ENCODE data around the gene TIA1. TPM values are rescaled to one million over a fixed set of nuclear protein-coding genes. Genes with fewer than 3 reads are reported as not detected.
A peak's percentile ranks its signal among the peaks of the same experiment; 100 is the strongest.

Gene TIA1
- total RNA-seq, 4 donors from 2014 or later: 111 to 229 (median 156) TPM

- intact Hi-C loops (cut with DNase I): no loop called here
- no peak for DNase-seq
- Histone ChIP-seq H3K4me3 (replicated peaks in 1 of 3) (no peak overlapping the region), H3K4me1 (peaks cover 12 to 14% of the 10 kb centered on the region in 2 donors), H3K9me3 (no peaks in the 10 kb centered on the region), H3K27ac (no peak overlapping the region), H3K27me3 (no peaks in the 10 kb centered on the region), H3K36me3 (no peaks in the 10 kb centered on the region)
- 83 to 87% methylated on average over 16 of the region's 16 CpGs for WGBS, 2 donors
- TF ChIP-seq, protein P1, sequence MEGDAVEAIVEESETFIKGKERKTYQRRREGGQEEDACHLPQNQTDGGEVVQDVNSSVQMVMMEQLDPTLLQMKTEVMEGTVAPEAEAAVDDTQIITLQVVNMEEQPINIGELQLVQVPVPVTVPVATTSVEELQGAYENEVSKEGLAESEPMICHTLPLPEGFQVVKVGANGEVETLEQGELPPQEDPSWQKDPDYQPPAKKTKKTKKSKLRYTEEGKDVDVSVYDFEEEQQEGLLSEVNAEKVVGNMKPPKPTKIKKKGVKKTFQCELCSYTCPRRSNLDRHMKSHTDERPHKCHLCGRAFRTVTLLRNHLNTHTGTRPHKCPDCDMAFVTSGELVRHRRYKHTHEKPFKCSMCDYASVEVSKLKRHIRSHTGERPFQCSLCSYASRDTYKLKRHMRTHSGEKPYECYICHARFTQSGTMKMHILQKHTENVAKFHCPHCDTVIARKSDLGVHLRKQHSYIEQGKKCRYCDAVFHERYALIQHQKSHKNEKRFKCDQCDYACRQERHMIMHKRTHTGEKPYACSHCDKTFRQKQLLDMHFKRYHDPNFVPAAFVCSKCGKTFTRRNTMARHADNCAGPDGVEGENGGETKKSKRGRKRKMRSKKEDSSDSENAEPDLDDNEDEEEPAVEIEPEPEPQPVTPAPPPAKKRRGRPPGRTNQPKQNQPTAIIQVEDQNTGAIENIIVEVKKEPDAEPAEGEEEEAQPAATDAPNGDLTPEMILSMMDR (IDR thresholded peaks at IDR 0.05): no peak
Observed at GRCh38 chr2:70250434-70250833, 2.0 kb upstream of the TIA1 start.

- Histone ChIP-seq H3K36me3 (no peaks in the 10 kb centered on the region), H3K27me3 (no peaks in the 10 kb centered on the region), H3K27ac (peak overlapping the region; percentile 96 to 99 (median 97)), H3K4me1 (peaks cover 17 to 36% of the 10 kb centered on the region in 2 donors), H3K4me3 (replicated peaks in 1 of 3) (peak overlapping the region; percentile 68 to 84 (median 75)), H3K9me3 (no peaks in the 10 kb centered on the region)
- no peak for DNase-seq
- no peak for TF ChIP-seq POLR2A (IDR thresholded peaks at IDR 0.05)
- TF ChIP-seq, protein P1 (IDR thresholded peaks at IDR 0.05): no peak
- WGBS, 2 donors: 1% methylated on average over 20 of the region's 20 CpGs
- intact Hi-C loops (cut with DNase I): no loop called here
Observed at GRCh38 chr2:70247364-70248180, 856 bp downstream of the TIA1 start.

- Histone ChIP-seq H3K9me3 (no peaks in the 10 kb centered on the region), H3K27ac (no peak overlapping the region), H3K27me3 (no peaks in the 10 kb centered on the region), H3K4me3 (replicated peaks in 1 of 3) (no peak overlapping the region), H3K4me1 (peaks cover 25 to 49% of the 10 kb centered on the region in 2 donors), H3K36me3 (no peaks in the 10 kb centered on the region)
- intact Hi-C loops (cut with DNase I): no loop called here
- 87 to 88% methylated on average over 5 of the region's 5 CpGs for WGBS, 2 donors
- no peak for TF ChIP-seq POLR2A (IDR thresholded peaks at IDR 0.05)
- TF ChIP-seq, protein P1 (IDR thresholded peaks at IDR 0.05): no peak
- no peak for DNase-seq
Observed at GRCh38 chr2:70243806-70244584, 4.4 kb downstream of the TIA1 start.

- DNase-seq: no peak
- TF ChIP-seq, protein P1 (IDR thresholded peaks at IDR 0.05): no peak
- no peak for TF ChIP-seq POLR2A (IDR thresholded peaks at IDR 0.05)
- Histone ChIP-seq H3K36me3 (no peaks in the 10 kb centered on the region), H3K4me1 (peaks cover 25 to 49% of the 10 kb centered on the region in 2 donors), H3K27ac (no peak overlapping the region), H3K4me3 (replicated peaks in 1 of 3) (no peak overlapping the region), H3K9me3 (no peaks in the 10 kb centered on the region), H3K27me3 (no peaks in the 10 kb centered on the region)
- intact Hi-C loops (cut with DNase I): no loop called here
- 85 to 90% methylated on average over 4 of the region's 4 CpGs for WGBS, 2 donors
Observed at GRCh38 chr2:70242552-70242951, 5.9 kb downstream of the TIA1 start.

- DNase-seq: no peak
- 90 to 91% methylated on average over 8 of the region's 8 CpGs for WGBS, 2 donors
- Histone ChIP-seq H3K9me3 (no peaks in the 10 kb centered on the region), H3K4me3 (replicated peaks in 1 of 3) (no peak overlapping the region), H3K27ac (no peak overlapping the region), H3K27me3 (no peaks in the 10 kb centered on the region), H3K4me1 (peaks cover 17 to 44% of the 10 kb centered on the region in 2 donors), H3K36me3 (no peaks in the 10 kb centered on the region)
- TF ChIP-seq POLR2A (IDR thresholded peaks at IDR 0.05): no peak
- TF ChIP-seq, protein P1 (IDR thresholded peaks at IDR 0.05): no peak
- intact Hi-C loops (cut with DNase I): no loop called here
Observed at GRCh38 chr2:70241340-70241739, 7.1 kb downstream of the TIA1 start.

Measured in thyroid gland (tissue), 4 donors.